Ascending aorta (tissue), 2 donors: ENCODE measurements around the gene ATXN3. TPM values are rescaled to one million over a fixed set of nuclear protein-coding genes. Genes with fewer than 3 reads are reported as not detected.

ENCODE experiments used
- DNase-seq, 2 donors: peaks; one replicate each; pipeline ENCODE4 v3.0.0-alpha.2; 2019; ENCODE audit warnings: low spot score in 2 of 2
- H3K27ac ChIP-seq, 2 donors: fragments of 200-600 bp; sonication (generic); one replicate each; pipeline ENCODE4 v1.5.1; 2016 to 2017; ENCODE audit warnings: mild to moderate bottlenecking in 1 of 2
- H3K27me3 ChIP-seq: fragments of 200-600 bp; sonication (generic); one replicate; pipeline ENCODE4 v1.5.1; 2017
- H3K36me3 ChIP-seq, 2 donors: fragments of 200-600 bp; sonication (generic); one replicate each; pipeline ENCODE4 v1.5.1; 2016
- H3K4me1 ChIP-seq, 2 donors: fragments of 200-600 bp; sonication (generic); one replicate each; pipeline ENCODE4 v1.5.1; 2016 to 2017; ENCODE audit warnings: mild to moderate bottlenecking in 1 of 2
- H3K4me3 ChIP-seq, 2 donors: fragments of 200-600 bp; sonication (generic); one replicate each; pipeline ENCODE4 v1.5.1; 2016 to 2017; ENCODE audit warnings: mild to moderate bottlenecking in 1 of 2
- H3K9me3 ChIP-seq, 2 donors: fragments of 200-600 bp; sonication (generic); one replicate each; pipeline ENCODE4 v1.5.1; 2016
- intact Hi-C: fragments of 100-400 bp; cut with DNase I; formaldehyde crosslinking; loops from one replicate; pipeline ENCODE4 v1.15.1; 2023
- total RNA-seq: library from RNA; depleted of rRNA; stranded (reverse); fragments of >200 nt; gene quantifications from one replicate; pipeline ENCODE4 v1.1.0, GENCODE V29; 2016
- TF ChIP-seq, protein P1 (sequence below), 3 experiments: fragments of 200-600 bp in 2 of 3; fragments of 450-650 bp in 1 of 3; sonication (generic) in 2 of 3; IDR thresholded peaks; one replicate each; pipeline ENCODE4 v1.5.1; 2016 to 2019; ENCODE audit warnings: antibody characterized with exemption in 3 of 3, mild to moderate bottlenecking in 1 of 3, moderate library complexity in 1 of 3

The ATXN3 gene
- total RNA-seq, 1 donor from 2014 or later, result 90.4 TPM

GRCh38 chr14:92033906-92034687 lies 72.3 kb downstream of the ATXN3 start:
- peaks cover 26 to 31% of the 10 kb centered on the region in 2 donors for H3K36me3 ChIP-seq
- intact Hi-C loops, result no loop called here
- H3K27me3 ChIP-seq, result no peaks in the 10 kb centered on the region
- no peak for DNase-seq
- no peak overlapping the region for H3K27ac ChIP-seq
- TF ChIP-seq, protein P1, sequence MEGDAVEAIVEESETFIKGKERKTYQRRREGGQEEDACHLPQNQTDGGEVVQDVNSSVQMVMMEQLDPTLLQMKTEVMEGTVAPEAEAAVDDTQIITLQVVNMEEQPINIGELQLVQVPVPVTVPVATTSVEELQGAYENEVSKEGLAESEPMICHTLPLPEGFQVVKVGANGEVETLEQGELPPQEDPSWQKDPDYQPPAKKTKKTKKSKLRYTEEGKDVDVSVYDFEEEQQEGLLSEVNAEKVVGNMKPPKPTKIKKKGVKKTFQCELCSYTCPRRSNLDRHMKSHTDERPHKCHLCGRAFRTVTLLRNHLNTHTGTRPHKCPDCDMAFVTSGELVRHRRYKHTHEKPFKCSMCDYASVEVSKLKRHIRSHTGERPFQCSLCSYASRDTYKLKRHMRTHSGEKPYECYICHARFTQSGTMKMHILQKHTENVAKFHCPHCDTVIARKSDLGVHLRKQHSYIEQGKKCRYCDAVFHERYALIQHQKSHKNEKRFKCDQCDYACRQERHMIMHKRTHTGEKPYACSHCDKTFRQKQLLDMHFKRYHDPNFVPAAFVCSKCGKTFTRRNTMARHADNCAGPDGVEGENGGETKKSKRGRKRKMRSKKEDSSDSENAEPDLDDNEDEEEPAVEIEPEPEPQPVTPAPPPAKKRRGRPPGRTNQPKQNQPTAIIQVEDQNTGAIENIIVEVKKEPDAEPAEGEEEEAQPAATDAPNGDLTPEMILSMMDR (IDR thresholded peaks at IDR 0.05), result no peak
- peaks cover 0 to 30% of the 10 kb centered on the region in 2 donors for H3K4me1 ChIP-seq
- H3K9me3 ChIP-seq, result no peaks in the 10 kb centered on the region
- H3K4me3 ChIP-seq, result no peak overlapping the region

DNA sequence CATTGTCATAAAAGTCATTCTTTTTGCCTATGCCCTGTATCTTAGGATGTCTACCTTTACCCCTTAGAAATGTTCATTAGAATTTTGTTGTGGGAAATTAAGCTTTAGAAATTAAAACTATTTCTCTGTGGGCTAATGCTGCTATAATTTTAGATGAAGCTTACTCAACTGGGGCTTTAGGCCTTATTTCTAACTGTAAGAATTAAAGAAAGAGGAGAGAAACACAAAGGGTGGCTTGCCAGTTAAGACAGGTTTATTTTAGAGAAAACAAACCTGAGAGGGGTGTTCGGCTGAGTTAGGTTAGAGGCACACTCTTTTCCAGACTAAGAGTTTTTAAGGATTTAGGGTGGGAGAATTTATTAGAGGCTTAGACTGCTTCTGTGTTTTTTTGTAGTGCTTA lies 72.9 kb downstream of the ATXN3 start:
- peaks cover 0 to 30% of the 10 kb centered on the region in 2 donors for H3K4me1 ChIP-seq
- H3K36me3 ChIP-seq, result peaks cover 28 to 31% of the 10 kb centered on the region in 2 donors
- no peak overlapping the region for H3K4me3 ChIP-seq
- no peak overlapping the region for H3K27ac ChIP-seq
- TF ChIP-seq, protein P1 (IDR thresholded peaks at IDR 0.05), result no peak
- H3K27me3 ChIP-seq, result no peaks in the 10 kb centered on the region
- no peak for DNase-seq
- H3K9me3 ChIP-seq, result no peaks in the 10 kb centered on the region
- intact Hi-C loops, result no loop called here

DNA sequence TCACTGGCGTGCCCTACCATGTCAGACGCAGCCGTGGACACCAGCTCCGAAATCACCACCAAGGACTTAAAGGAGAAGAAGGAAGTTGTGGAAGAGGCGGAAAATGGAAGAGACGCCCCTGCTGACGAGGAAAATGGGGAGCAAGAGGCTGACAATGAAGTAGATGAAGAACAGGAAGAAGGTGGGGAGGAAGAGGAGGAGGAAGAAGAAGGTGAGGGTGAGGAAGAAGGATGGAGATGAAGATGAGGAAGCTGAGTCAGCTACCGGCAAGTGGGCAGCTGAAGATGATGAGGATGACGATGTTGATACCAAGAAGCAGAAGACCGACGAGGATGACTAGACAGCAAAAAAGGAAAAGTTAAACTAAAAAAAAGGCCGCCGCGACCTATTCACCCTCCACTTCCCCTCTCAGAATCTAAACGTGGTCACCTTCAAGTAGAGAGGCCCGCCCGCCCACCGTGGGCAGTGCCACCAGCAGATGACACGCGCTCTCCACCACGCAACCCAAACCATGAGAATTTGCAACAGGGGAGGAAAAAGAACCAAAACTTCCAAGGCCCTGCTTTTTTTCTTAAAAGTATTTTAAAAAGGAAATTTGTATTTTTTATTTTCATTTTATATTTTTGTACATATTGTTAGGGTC lies 79.7 kb downstream of the ATXN3 start:
- Histone ChIP-seq H3K9me3 (no peaks in the 10 kb centered on the region), H3K4me1 (peaks cover 0 to 4% of the 10 kb centered on the region in 2 donors), H3K27ac (no peak overlapping the region), H3K36me3 (peaks cover 35 to 36% of the 10 kb centered on the region in 2 donors), H3K27me3 (no peaks in the 10 kb centered on the region), H3K4me3 (no peak overlapping the region)
- no peak for DNase-seq
- TF ChIP-seq, protein P1 (IDR thresholded peaks at IDR 0.05), result no peak
- intact Hi-C loops, result no loop called here

DNA sequence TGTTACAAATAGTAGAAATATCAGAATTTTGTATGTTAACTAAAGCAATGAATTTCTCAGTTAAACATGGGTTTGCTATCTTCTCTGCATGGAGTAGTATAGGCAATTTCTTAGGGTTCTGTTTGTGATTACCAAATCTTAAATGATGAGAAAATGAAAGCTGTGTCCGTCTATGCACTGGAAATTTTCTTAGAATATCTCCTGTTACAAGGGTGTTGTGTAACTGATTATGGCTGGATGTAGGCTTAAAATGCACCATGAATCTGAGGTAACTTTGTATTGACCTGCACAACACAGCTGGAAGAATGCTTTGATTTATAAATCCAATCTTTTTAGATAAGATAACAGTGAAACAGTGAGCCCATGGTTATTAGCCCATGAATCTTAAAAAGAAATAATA lies 84.3 kb downstream of the ATXN3 start:
- Histone ChIP-seq H3K27me3 (no peaks in the 10 kb centered on the region), H3K36me3 (peaks cover 22 to 36% of the 10 kb centered on the region in 2 donors), H3K27ac (no peak overlapping the region), H3K4me3 (no peak overlapping the region), H3K9me3 (no peaks in the 10 kb centered on the region), H3K4me1 (peaks cover 0 to 4% of the 10 kb centered on the region in 2 donors)
- DNase-seq, result no peak
- intact Hi-C loops, result no loop called here
- TF ChIP-seq, protein P1 (IDR thresholded peaks at IDR 0.05), result no peak

GRCh38 chr14:92021523-92021922 lies 84.9 kb downstream of the ATXN3 start:
- Histone ChIP-seq H3K36me3 (peaks cover 23 to 40% of the 10 kb centered on the region in 2 donors), H3K4me1 (peaks cover 0 to 4% of the 10 kb centered on the region in 2 donors)
- intact Hi-C loops, result no loop called here

More at GRCh38 chr14:92021523-92021922, 84.9 kb downstream of the ATXN3 start:
- TF ChIP-seq, protein P1 (IDR thresholded peaks at IDR 0.05), result no peak
- H3K9me3 ChIP-seq, result no peaks in the 10 kb centered on the region
- DNase-seq, result no peak
- no peaks in the 10 kb centered on the region for H3K27me3 ChIP-seq
- H3K4me3 ChIP-seq, result no peak overlapping the region
- no peak overlapping the region for H3K27ac ChIP-seq
